ENCODE data around the gene POLL. TPM values are rescaled to one million over a fixed set of nuclear protein-coding genes. Genes with fewer than 3 reads are reported as not detected.

The POLL gene
- total RNA-seq, 1 experiment from 2014 or later = 30.3 TPM

- Histone ChIP-seq H3K27me3 (ENCODE audit: insufficient read depth, low read depth) (no peaks in the 10 kb centered on the region), H3K79me2 (ENCODE audit: low read depth) (no peaks in the 10 kb centered on the region), H3K27ac (no peak overlapping the region), H4K20me1 (ENCODE audit: insufficient read depth) (no peaks in the 10 kb centered on the region), H3F3A (ENCODE audit: insufficient read depth, low read depth) (no peaks in the 10 kb centered on the region), H3K9me2 (ENCODE audit: insufficient read depth) (no peaks in the 10 kb centered on the region), H3K36me3 (ENCODE audit: low read depth) (no peaks in the 10 kb centered on the region), H3K4me1 (replicated peaks; ENCODE audit: insufficient read depth) (no peaks in the 10 kb centered on the region), H3K4me2 (no peak overlapping the region), H2AFZ (no peak overlapping the region), H3K9me3 (ENCODE audit: insufficient read depth, low read depth) (no peaks in the 10 kb centered on the region), H3K4me3 (no peak overlapping the region)
- TF ChIP-seq EZH2 (IDR thresholded peaks at IDR 0.05; ENCODE audit: low read depth) (no peak), CTCF (conservative IDR thresholded peaks at IDR 0.05) (peak; percentile 82)
- DNase-seq = peak; percentile 58 to 69
- BruUV-seq (replicated peaks) = no TSS peak
- POLR2A ChIA-PET (ENCODE audit: unreplicated experiment) = no interaction called here
- intact Hi-C loops (cut with micrococcal nuclease; ENCODE audit: unreplicated experiment) = loop anchor here (1.0 to 2.0 kb wide), 2 partner anchors 178 to 470 kb away; no protein-coding TSS in a partner anchor
- CTCF ChIA-PET = interaction anchor here (0.5 to 1.7 kb wide), 9 partner anchors 15 to 435 kb away, joined by 3 to 19 read pairs (median 3); partner anchors contain the start of genes DPCD and POLL
These were observed 14.8 kb upstream of the POLL start for GRCh38 chr10:101602761-101603398.

GRCh38 chr10:101601541-101601940 is 13.5 kb upstream of the POLL start:
- DNase-seq = no peak
- H3K9me3 ChIP-seq (ENCODE audit: insufficient read depth, low read depth) = no peaks in the 10 kb centered on the region
- no peaks in the 10 kb centered on the region for H3K9me2 ChIP-seq (ENCODE audit: insufficient read depth)
- H3K4me2 ChIP-seq = no peak overlapping the region
- no TSS peak for BruUV-seq (replicated peaks)
- no peaks in the 10 kb centered on the region for H3K36me3 ChIP-seq (ENCODE audit: low read depth)
- TF ChIP-seq EZH2 (IDR thresholded peaks at IDR 0.05; ENCODE audit: low read depth) = no peak
- TF ChIP-seq CTCF (conservative IDR thresholded peaks at IDR 0.05) = no peak
- no peaks in the 10 kb centered on the region for H3K4me1 ChIP-seq (replicated peaks; ENCODE audit: insufficient read depth)
- H3K27ac ChIP-seq = no peak overlapping the region
- no peaks in the 10 kb centered on the region for H3K79me2 ChIP-seq (ENCODE audit: low read depth)
- POLR2A ChIA-PET (ENCODE audit: unreplicated experiment) = no interaction called here
- no peaks in the 10 kb centered on the region for H3K27me3 ChIP-seq (ENCODE audit: insufficient read depth, low read depth)
- CTCF ChIA-PET = interaction anchor here (1.7 kb wide), 1 partner anchor 180 kb away, joined by 19 read pairs; no protein-coding TSS in a partner anchor
- H3F3A ChIP-seq (ENCODE audit: insufficient read depth, low read depth) = no peaks in the 10 kb centered on the region
- H2AFZ ChIP-seq = no peak overlapping the region
- no peaks in the 10 kb centered on the region for H4K20me1 ChIP-seq (ENCODE audit: insufficient read depth)
- H3K4me3 ChIP-seq = no peak overlapping the region
- intact Hi-C loops (cut with micrococcal nuclease; ENCODE audit: unreplicated experiment) = no loop called here

GRCh38 chr10:101597091-101597900 is 9.2 kb upstream of the POLL start:
- Histone ChIP-seq H3K9me2 (ENCODE audit: insufficient read depth) (no peaks in the 10 kb centered on the region), H3F3A (ENCODE audit: insufficient read depth, low read depth) (no peaks in the 10 kb centered on the region), H3K4me2 (no peak overlapping the region), H3K79me2 (ENCODE audit: low read depth) (no peaks in the 10 kb centered on the region), H3K27me3 (ENCODE audit: insufficient read depth, low read depth) (no peaks in the 10 kb centered on the region), H3K4me1 (replicated peaks; ENCODE audit: insufficient read depth) (no peaks in the 10 kb centered on the region), H2AFZ (no peak overlapping the region), H3K27ac (no peak overlapping the region), H3K4me3 (no peak overlapping the region), H4K20me1 (ENCODE audit: insufficient read depth) (no peaks in the 10 kb centered on the region), H3K9me3 (ENCODE audit: insufficient read depth, low read depth) (no peaks in the 10 kb centered on the region), H3K36me3 (ENCODE audit: low read depth) (no peaks in the 10 kb centered on the region)
- no peak for TF ChIP-seq EZH2 (IDR thresholded peaks at IDR 0.05; ENCODE audit: low read depth)
- BruUV-seq (replicated peaks) = no TSS peak
- intact Hi-C loops (cut with micrococcal nuclease; ENCODE audit: unreplicated experiment) = no loop called here
- POLR2A ChIA-PET (ENCODE audit: unreplicated experiment) = no interaction called here
- CTCF ChIA-PET = no interaction called here
- DNase-seq = no peak

All from PC-9 (cell line).